Body of pancreas (tissue), 4 donors: ENCODE data around the gene SCYGR4.

Experiments used
- POLR2A ChIP-seq, 3 donors: fragments of 450-650 bp; IDR thresholded peaks; one replicate each; pipeline ENCODE4 v1.6.1; 2016; ENCODE audit warnings: antibody characterized with exemption in 3 of 3, mild to moderate bottlenecking in 2 of 3
- TF ChIP-seq, protein P1 (sequence below), 7 experiments: fragments of 450-650 bp in 4 of 7; fragments of 200-600 bp in 3 of 7; sonication (generic) in 3 of 7; IDR thresholded peaks; one replicate each; pipeline ENCODE4 v1.5.1; 2016 to 2019; ENCODE audit warnings: antibody characterized with exemption in 7 of 7

DNA sequence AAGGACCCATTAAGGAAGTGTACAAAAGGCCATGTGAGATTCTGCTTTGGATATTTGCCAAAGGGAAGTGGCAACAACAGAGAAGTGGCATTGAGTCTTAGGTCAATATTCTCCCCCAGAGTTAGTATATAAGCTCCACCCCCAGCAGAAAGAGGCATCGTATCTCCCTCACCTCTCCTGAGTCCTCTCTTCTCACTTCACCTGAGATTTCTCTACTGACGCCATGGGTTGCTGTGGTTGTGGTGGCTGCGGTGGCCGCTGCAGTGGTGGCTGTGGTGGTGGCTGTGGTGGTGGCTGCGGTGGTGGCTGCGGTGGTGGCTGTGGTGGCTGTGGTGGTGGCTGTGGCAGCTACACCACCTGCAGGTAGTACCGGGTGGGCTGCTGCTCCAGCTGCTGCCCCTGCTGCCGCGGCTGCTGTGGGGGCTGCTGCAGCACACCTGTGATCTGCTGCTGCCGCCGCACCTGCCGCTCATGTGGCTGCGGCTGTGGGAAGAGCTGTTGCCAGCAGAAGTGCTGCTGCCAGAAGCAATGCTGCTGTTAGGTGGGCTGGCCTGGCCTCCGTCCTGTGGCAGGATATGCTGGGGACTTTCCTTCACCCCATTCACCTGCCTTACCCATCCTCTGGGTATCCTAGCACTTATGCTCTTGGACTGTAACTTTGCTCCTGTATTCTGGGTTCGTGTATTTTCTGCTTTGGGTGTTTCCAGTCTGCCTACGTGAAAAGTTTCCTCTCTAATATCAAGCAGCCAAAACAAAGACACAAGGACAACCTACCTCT is 8.5 kb upstream of the SCYGR4 start:
- TF ChIP-seq, protein P1, sequence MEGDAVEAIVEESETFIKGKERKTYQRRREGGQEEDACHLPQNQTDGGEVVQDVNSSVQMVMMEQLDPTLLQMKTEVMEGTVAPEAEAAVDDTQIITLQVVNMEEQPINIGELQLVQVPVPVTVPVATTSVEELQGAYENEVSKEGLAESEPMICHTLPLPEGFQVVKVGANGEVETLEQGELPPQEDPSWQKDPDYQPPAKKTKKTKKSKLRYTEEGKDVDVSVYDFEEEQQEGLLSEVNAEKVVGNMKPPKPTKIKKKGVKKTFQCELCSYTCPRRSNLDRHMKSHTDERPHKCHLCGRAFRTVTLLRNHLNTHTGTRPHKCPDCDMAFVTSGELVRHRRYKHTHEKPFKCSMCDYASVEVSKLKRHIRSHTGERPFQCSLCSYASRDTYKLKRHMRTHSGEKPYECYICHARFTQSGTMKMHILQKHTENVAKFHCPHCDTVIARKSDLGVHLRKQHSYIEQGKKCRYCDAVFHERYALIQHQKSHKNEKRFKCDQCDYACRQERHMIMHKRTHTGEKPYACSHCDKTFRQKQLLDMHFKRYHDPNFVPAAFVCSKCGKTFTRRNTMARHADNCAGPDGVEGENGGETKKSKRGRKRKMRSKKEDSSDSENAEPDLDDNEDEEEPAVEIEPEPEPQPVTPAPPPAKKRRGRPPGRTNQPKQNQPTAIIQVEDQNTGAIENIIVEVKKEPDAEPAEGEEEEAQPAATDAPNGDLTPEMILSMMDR (IDR thresholded peaks at IDR 0.05), result no peak
- no peak for TF ChIP-seq POLR2A (IDR thresholded peaks at IDR 0.05)
